OCI-LY1 (cell line): ENCODE results near the gene UBASH3B.

Source experiments
- H2AFZ ChIP-seq: fragments of 200-600 bp; sonication (generic), shearing (Covaris generic); 2 replicates; pipeline ENCODE4 v1.6.0; 2014; ENCODE audit warnings: antibody characterized with exemption, mild to moderate bottlenecking, low read length
- H3F3A ChIP-seq: fragments of 200-600 bp; sonication (generic), shearing (Covaris generic); 2 replicates; pipeline ENCODE4 v1.6.0; 2014; ENCODE audit warnings: mild to moderate bottlenecking, antibody characterized with exemption, low read length, moderate library complexity; ENCODE audit not compliant: insufficient read depth
- H3K27ac ChIP-seq: fragments of 200-600 bp; sonication (generic); 2 replicates; pipeline ENCODE4 v1.5.1; 2014; ENCODE audit warnings: low read length, mixed run types, mild to moderate bottlenecking, low read depth; ENCODE audit not compliant: poor library complexity, severe bottlenecking
- H3K27me3 ChIP-seq: fragments of 200-600 bp; sonication (generic); 2 replicates; pipeline ENCODE4 v1.6.0; 2014; ENCODE audit warnings: antibody characterized with exemption, mild to moderate bottlenecking, low read length, moderate library complexity; ENCODE audit not compliant: insufficient read depth
- H3K36me3 ChIP-seq: fragments of 200-600 bp; sonication (generic); 2 replicates; pipeline ENCODE4 v1.6.1; 2014; ENCODE audit warnings: mild to moderate bottlenecking, antibody characterized with exemption, low read length, moderate library complexity, mixed read lengths; ENCODE audit not compliant: insufficient read depth
- H3K4me1 ChIP-seq: fragments of 200-600 bp; sonication (generic); 2 replicates; pipeline ENCODE4 v1.5.1; 2014; ENCODE audit warnings: mild to moderate bottlenecking, low read length, moderate library complexity; ENCODE audit not compliant: insufficient read depth, severe bottlenecking
- H3K4me2 ChIP-seq: fragments of 200-600 bp; sonication (generic), shearing (Covaris generic); 2 replicates; pipeline ENCODE4 v1.6.1; 2014; ENCODE audit warnings: low read length
- H3K4me3 ChIP-seq: fragments of 200-600 bp; sonication (generic); 2 replicates; pipeline ENCODE4 v1.5.1; 2014; ENCODE audit warnings: low read length, low read depth, mild to moderate bottlenecking, mixed read lengths; ENCODE audit not compliant: poor library complexity, severe bottlenecking
- H3K79me2 ChIP-seq: fragments of 200-600 bp; shearing (Covaris generic); 2 replicates; pipeline ENCODE4 v1.6.1; 2016; ENCODE audit warnings: mixed run types, low read length, mixed read lengths; ENCODE audit not compliant: insufficient read depth
- H3K9ac ChIP-seq: fragments of 200-600 bp; sonication (generic), shearing (Covaris generic); 2 replicates; pipeline ENCODE4 v1.6.1; 2014; ENCODE audit warnings: mild to moderate bottlenecking, low read length, mixed read lengths
- H3K9me2 ChIP-seq: fragments of 200-600 bp; sonication (generic), shearing (Covaris generic); 2 replicates; pipeline ENCODE4 v1.6.1; 2014; ENCODE audit warnings: low read depth, mild to moderate bottlenecking, low read length, mixed read lengths
- H3K9me3 ChIP-seq: fragments of 200-600 bp; shearing (Covaris generic); 2 replicates; pipeline ENCODE4 v1.6.1; 2014; ENCODE audit warnings: low read length, mixed read lengths
- H4K20me1 ChIP-seq: fragments of 200-600 bp; sonication (generic), shearing (Covaris generic); 2 replicates; pipeline ENCODE4 v1.6.0; 2016; ENCODE audit warnings: mild to moderate bottlenecking, low read length; ENCODE audit not compliant: insufficient read depth
- CTCF ChIP-seq: fragments of 200-600 bp; sonication (generic), shearing (Covaris generic); IDR thresholded peaks from 2 replicates; pipeline ENCODE4 v1.5.1; 2017; ENCODE audit warnings: mild to moderate bottlenecking, antibody characterized with exemption, low read length, moderate library complexity, mixed read lengths
- EZH2 ChIP-seq: fragments of 200-600 bp; sonication (generic), shearing (Covaris generic); IDR thresholded peaks from 2 replicates; pipeline ENCODE4 v1.8.0; 2017; ENCODE audit warnings: borderline replicate concordance, mixed run types, mild to moderate bottlenecking, antibody characterized with exemption, low read length, moderate library complexity, mixed read lengths

UBASH3B gene

DNA sequence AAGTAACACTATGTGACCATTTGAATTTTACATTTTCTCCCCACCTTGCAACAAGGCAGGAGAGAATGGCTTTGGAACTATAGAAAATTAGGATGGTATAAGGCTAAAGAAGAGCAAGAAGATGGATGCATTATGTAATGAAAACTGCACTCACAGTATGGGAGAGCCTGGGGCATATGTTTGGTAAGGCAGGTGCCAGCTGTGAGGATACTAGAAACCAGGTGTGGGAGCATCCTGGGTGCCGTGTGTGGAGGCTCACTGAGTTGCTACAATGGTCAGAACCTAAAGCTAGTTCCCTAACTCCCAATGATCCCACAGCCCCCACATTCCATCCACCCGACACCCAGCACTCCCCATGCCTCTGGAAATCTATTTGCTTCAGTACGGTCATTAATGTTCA, 42.9 kb downstream of the UBASH3B start:
- H3K79me2 ChIP-seq = no peaks in the 10 kb centered on the region
- peak overlapping the region; percentile 66 for H3K9ac ChIP-seq

DNA sequence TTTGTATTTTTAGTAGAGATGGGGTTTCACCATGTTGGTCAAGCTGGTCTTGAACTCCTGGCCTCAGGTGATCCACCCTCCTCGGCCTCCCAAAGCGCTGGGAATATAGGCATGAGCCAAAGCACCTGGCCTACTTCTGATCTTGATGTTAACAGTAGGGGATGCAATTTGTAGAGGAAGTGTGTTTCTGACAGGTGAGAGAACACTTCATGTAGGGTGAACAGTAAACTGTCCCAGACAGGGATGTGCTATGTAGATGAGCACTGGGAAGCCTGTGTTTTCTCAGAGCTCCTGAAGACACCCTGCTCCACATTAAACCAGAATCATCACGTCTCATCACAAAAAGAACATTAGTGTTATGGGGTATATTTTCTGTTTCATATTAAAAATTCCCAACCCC, 45.1 kb downstream of the UBASH3B start:
- Histone ChIP-seq H3K9me2 (no peaks in the 10 kb centered on the region), H3K79me2 (no peaks in the 10 kb centered on the region), H3K4me3 (peak overlapping the region; percentile 4), H3K4me2 (peak overlapping the region; percentile 21), H2AFZ (no peak overlapping the region), H3K27ac (peak overlapping the region; percentile 99), H3K4me1 (peaks cover 63% of the 10 kb centered on the region), H3K27me3 (no peaks in the 10 kb centered on the region), H3K9me3 (no peaks in the 10 kb centered on the region), H3K9ac (peak overlapping the region; percentile 11; the same call in 1 of the 2 replicates), H3K36me3 (no peaks in the 10 kb centered on the region; the same call in 1 of the 2 replicates), H4K20me1 (no peaks in the 10 kb centered on the region), H3F3A (no peaks in the 10 kb centered on the region)
- TF ChIP-seq CTCF (no peak), EZH2 (no peak)

More for the DNA sequence above, 42.9 kb downstream of the UBASH3B start:
- Histone ChIP-seq H2AFZ (no peak overlapping the region), H3K9me2 (no peaks in the 10 kb centered on the region), H3K4me3 (peak overlapping the region; percentile 46), H3K9me3 (no peaks in the 10 kb centered on the region), H3K27me3 (no peaks in the 10 kb centered on the region), H3K27ac (peak overlapping the region; percentile 99), H3K4me1 (peaks cover 83% of the 10 kb centered on the region), H3K4me2 (peak overlapping the region; percentile 74), H3F3A (no peaks in the 10 kb centered on the region), H3K36me3 (no peaks in the 10 kb centered on the region), H4K20me1 (no peaks in the 10 kb centered on the region)
- no peak for TF ChIP-seq CTCF
- no peak for TF ChIP-seq EZH2

- Histone ChIP-seq H4K20me1 (no peaks in the 10 kb centered on the region), H3K27ac (peak overlapping the region; percentile 99), H3K79me2 (no peaks in the 10 kb centered on the region), H3K4me1 (peaks cover 59% of the 10 kb centered on the region), H2AFZ (no peak overlapping the region), H3K9ac (peak overlapping the region; percentile 11; the same call in 1 of the 2 replicates), H3F3A (no peaks in the 10 kb centered on the region), H3K4me2 (peak overlapping the region; percentile 21), H3K36me3 (no peaks in the 10 kb centered on the region; the same call in 1 of the 2 replicates), H3K9me2 (no peaks in the 10 kb centered on the region), H3K9me3 (no peaks in the 10 kb centered on the region), H3K27me3 (no peaks in the 10 kb centered on the region), H3K4me3 (peak overlapping the region; percentile 4)
- TF ChIP-seq EZH2 (no peak), CTCF (no peak)
Measured at GRCh38 chr11:122701143-122701542, 45.6 kb downstream of the UBASH3B start.
